ENCODE data around the gene AUTS2. TPM values are rescaled to one million over a fixed set of nuclear protein-coding genes. Genes with fewer than 3 reads are reported as not detected.

AUTS2 gene
- total RNA-seq, 6 donors from 2014 or later = 38.9 to 151 (median 55.8) TPM

GRCh38 chr7:70712942-70713341, 1114.7 kb downstream of the AUTS2 start:
- Histone ChIP-seq H3K9me3 (peaks cover 0 to 3% (median 0%) of the 10 kb centered on the region in 4 donors), H3K4me3 (no peak overlapping the region), H3K36me3 (no peaks in the 10 kb centered on the region), H3K27ac (no peak overlapping the region), H3K27me3 (no peaks in the 10 kb centered on the region), H3K4me1 (peaks cover 5 to 38% (median 19%) of the 10 kb centered on the region in 4 donors)
- WGBS, 2 donors = 81 to 85% methylated on average over 5 of the region's 5 CpGs
- ATAC-seq (ENCODE audit: low FRiP score in 2 of 2) (no peak), DNase-seq (no peak)
- no peak for TF ChIP-seq EP300 (IDR thresholded peaks at IDR 0.05)

- H3K4me3 ChIP-seq = no peak overlapping the region
- H3K27ac ChIP-seq = no peak overlapping the region
- no peaks in the 10 kb centered on the region for H3K36me3 ChIP-seq
- ATAC-seq (ENCODE audit: low FRiP score in 2 of 2) = no peak
- H3K4me1 ChIP-seq = peaks cover 5 to 48% (median 18%) of the 10 kb centered on the region in 4 donors
- TF ChIP-seq POLR2A (IDR thresholded peaks at IDR 0.05) (no peak), EP300 (IDR thresholded peaks at IDR 0.05) (no peak), CTCF (IDR thresholded peaks at IDR 0.05) (no peak), POLR2AphosphoS5 (IDR thresholded peaks at IDR 0.05) (no peak)
- peaks cover 0 to 3% (median 0%) of the 10 kb centered on the region in 4 donors for H3K9me3 ChIP-seq
- H3K27me3 ChIP-seq = no peaks in the 10 kb centered on the region
- DNase-seq = no peak
- WGBS, 2 donors = 90 to 95% methylated on average over 6 of the region's 6 CpGs
These were observed 1116.3 kb downstream of the AUTS2 start for GRCh38 chr7:70714506-70715038.

DNA sequence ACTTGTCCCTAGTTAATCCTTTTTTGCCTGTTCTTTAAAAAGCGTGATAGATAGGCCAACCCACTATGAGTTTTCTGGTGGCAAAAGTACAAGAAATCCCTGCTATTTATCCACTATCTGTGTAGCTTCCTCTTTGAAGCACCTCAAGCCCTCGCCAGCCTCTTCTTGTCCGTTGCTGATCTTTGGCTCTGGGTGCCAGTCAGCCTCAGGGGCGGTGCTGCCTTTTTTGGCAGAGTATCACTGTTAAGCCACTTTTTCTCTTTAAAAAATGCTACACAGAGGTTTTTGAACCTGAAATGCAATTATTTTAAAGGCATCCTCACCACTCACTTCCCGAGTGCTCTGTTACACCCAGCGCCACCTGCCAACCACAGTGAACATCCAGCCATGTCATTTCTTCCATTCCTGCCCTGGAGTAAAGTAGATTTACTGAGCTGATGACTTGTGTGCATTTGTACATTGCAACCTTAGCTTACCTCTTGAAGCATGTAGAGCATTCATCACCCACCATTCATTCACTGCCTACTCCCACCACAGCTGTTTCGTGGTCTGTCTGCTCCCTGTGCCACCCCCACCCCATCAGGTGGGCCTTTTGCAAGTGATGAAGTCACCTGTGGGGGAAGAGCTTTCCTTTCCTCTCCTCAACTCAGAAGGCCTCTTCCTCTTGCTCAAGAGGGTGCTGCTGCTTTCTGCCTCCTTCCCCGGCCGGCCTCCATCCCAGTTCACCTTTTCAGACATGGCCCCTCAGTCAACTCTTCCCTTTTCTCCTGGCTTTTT, 1119.5 kb downstream of the AUTS2 start:
- Histone ChIP-seq H3K27ac (no peak overlapping the region), H3K27me3 (no peaks in the 10 kb centered on the region), H3K36me3 (no peaks in the 10 kb centered on the region), H3K4me1 (peaks cover 0 to 41% (median 11%) of the 10 kb centered on the region in 4 donors), H3K4me3 (no peak overlapping the region), H3K9me3 (peaks cover 0 to 3% (median 0%) of the 10 kb centered on the region in 4 donors)
- ATAC-seq (ENCODE audit: low FRiP score in 2 of 2) (no peak), DNase-seq (no peak)
- 84% methylated on average over 9 of the region's 9 CpGs for WGBS, 2 donors
- TF ChIP-seq POLR2A (IDR thresholded peaks at IDR 0.05) = no peak
- TF ChIP-seq EP300 (IDR thresholded peaks at IDR 0.05) = no peak

- Histone ChIP-seq H3K4me3 (no peak overlapping the region), H3K9me3 (peaks cover 0 to 3% (median 0%) of the 10 kb centered on the region in 4 donors), H3K27me3 (no peaks in the 10 kb centered on the region), H3K4me1 (peaks cover 0 to 41% (median 11%) of the 10 kb centered on the region in 4 donors), H3K36me3 (no peaks in the 10 kb centered on the region), H3K27ac (peak overlapping the region in 1 of 4 donors; percentile 28)
- peak in 1 of 2 donors; percentile 34 for ATAC-seq (ENCODE audit: low FRiP score in 2 of 2)
- TF ChIP-seq CTCF (IDR thresholded peaks at IDR 0.05) (no peak), POLR2A (IDR thresholded peaks at IDR 0.05) (no peak), POLR2AphosphoS5 (IDR thresholded peaks at IDR 0.05) (no peak)
- 79 to 83% methylated on average over 7 of the region's 7 CpGs for WGBS, 2 donors
- no peak for DNase-seq
These were observed 1120.8 kb downstream of the AUTS2 start for GRCh38 chr7:70719125-70719524.

DNA sequence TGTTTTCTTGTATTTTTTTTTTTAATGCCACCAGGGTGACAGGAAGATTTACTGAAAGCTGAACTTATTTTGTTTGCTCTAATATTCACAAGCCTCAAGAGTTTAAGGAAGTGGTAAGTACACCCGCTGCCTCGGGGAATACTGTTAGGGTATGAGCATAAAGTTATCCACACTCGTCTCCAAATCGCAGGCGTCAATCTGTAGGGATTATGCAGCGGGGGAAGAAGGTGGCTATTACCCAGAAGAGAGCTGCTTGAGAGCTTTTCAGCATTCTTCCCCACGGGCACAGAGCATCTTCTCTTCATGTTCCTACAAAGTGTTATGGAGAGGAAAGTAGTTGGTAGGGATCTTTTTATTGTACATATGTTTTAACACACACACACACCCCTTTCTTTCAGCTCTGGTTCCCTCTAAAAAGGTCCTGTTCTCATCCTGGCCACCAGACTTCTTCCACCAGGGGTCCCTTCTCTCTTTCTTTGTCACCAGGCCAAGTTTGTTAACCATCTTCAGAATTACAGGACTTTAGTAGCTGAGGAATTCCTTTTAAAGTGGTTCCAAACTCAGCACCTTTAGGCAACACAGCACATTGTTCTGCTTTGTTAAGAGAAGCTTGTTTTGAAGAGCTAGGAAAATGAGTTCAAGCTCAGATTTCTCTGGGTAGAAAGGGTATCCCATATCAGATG, 1122.1 kb downstream of the AUTS2 start:
- ATAC-seq (ENCODE audit: low FRiP score in 2 of 2) = no peak
- no peak overlapping the region for H3K27ac ChIP-seq
- DNase-seq = no peak
- H3K4me1 ChIP-seq = peaks cover 0 to 45% (median 11%) of the 10 kb centered on the region in 4 donors
- no peaks in the 10 kb centered on the region for H3K36me3 ChIP-seq
- 16 to 44% methylated on average over 7 of the region's 7 CpGs for WGBS, 2 donors
- no peaks in the 10 kb centered on the region for H3K9me3 ChIP-seq
- H3K4me3 ChIP-seq = no peak overlapping the region
- TF ChIP-seq POLR2A (IDR thresholded peaks at IDR 0.05) (no peak), CTCF (IDR thresholded peaks at IDR 0.05) (no peak), EP300 (IDR thresholded peaks at IDR 0.05) (no peak), POLR2AphosphoS5 (IDR thresholded peaks at IDR 0.05) (no peak)
- no peaks in the 10 kb centered on the region for H3K27me3 ChIP-seq
